AG04450 (cell line): ENCODE results near the gene ZNF474. TPM values are rescaled to one million over a fixed set of nuclear protein-coding genes. Genes with fewer than 3 reads are reported as not detected.

ENCODE experiments used
- CTCF ChIA-PET: fragments of 300-600, 350-600 bp; formaldehyde crosslinking; extraction: SDS; loops from one replicate; lab custom pipeline; 2022; ENCODE audit warnings: antibody characterized with exemption, inconsistent platforms; lab: Charles Lee
- POLR2A ChIA-PET: fragments of 350-600 bp; formaldehyde crosslinking; extraction: SDS; loops from one replicate; lab custom pipeline; 2021; ENCODE audit warnings: antibody characterized with exemption, inconsistent platforms; lab: Yijun Ruan, JAX
- DNase-seq: peaks from one replicate; pipeline ENCODE4 v3.0.0-alpha.2; 2011; ENCODE audit warnings: low read depth, low spot score
- H3K27ac ChIP-seq: one replicate; pipeline ENCODE4 v1.5.1; 2012; ENCODE audit warnings: low read depth, low read length, control low read depth
- H3K27me3 ChIP-seq: one replicate; pipeline ENCODE4 v1.6.0; 2012; ENCODE audit warnings: low read length; ENCODE audit not compliant: control insufficient read depth, insufficient read depth
- H3K4me3 ChIP-seq: 2 replicates; pipeline ENCODE4 v1.5.1; 2011; ENCODE audit warnings: mild to moderate bottlenecking, low read depth, low read length, control low read depth
- H3K9me3 ChIP-seq: 2 replicates; pipeline ENCODE4 v1.5.1; 2012; ENCODE audit warnings: low read length; ENCODE audit not compliant: control insufficient read depth, insufficient read depth
- CTCF ChIP-seq: IDR thresholded peaks from 2 replicates; pipeline ENCODE4 v1.5.1; 2011; ENCODE audit warnings: low read depth, low read length, control low read depth, inconsistent platforms
- polyA plus RNA-seq: library from polyadenylated mRNA; depleted of rRNA; stranded (reverse); fragments of >200 nt; gene quantifications from 2 replicates; pipeline ENCODE4 v1.2.3, GENCODE V29; 2011

Gene ZNF474
- polyA plus RNA-seq, 1 experiment = 0.37 TPM

- ChIA-PET POLR2A (no interaction called here), CTCF (interaction anchor here (1.1 to 2.6 kb wide), 2 partner anchors 16 to 24 kb away, joined by 3 to 17 read pairs; no protein-coding TSS in a partner anchor)
- H3K9me3 ChIP-seq = no peaks in the 10 kb centered on the region
Observed at GRCh38 chr5:122172207-122172606, 42.9 kb downstream of the ZNF474 start.

GRCh38 chr5:122173474-122174415, 44.4 kb downstream of the ZNF474 start:
- H3K9me3 ChIP-seq = no peaks in the 10 kb centered on the region
- CTCF ChIA-PET = no interaction called here
- DNase-seq = no peak
- no peak for TF ChIP-seq CTCF
- H3K4me3 ChIP-seq = no peak overlapping the region
- no peak overlapping the region for H3K27ac ChIP-seq
- POLR2A ChIA-PET = no interaction called here
- no peaks in the 10 kb centered on the region for H3K27me3 ChIP-seq

More at GRCh38 chr5:122172207-122172606, 42.9 kb downstream of the ZNF474 start:
- Histone ChIP-seq H3K27me3 (no peaks in the 10 kb centered on the region), H3K4me3 (no peak overlapping the region), H3K27ac (no peak overlapping the region)
- no peak for DNase-seq
- TF ChIP-seq CTCF = no peak

- ChIA-PET CTCF (interaction anchor here (2.4 kb wide), 1 partner anchor 19 kb away, joined by 13 read pairs; no protein-coding TSS in a partner anchor), POLR2A (no interaction called here)
- Histone ChIP-seq H3K27ac (no peak overlapping the region), H3K27me3 (no peaks in the 10 kb centered on the region), H3K4me3 (no peak overlapping the region), H3K9me3 (no peaks in the 10 kb centered on the region)
- no peak for TF ChIP-seq CTCF
- no peak for DNase-seq
Observed at GRCh38 chr5:122175091-122175490, 45.7 kb downstream of the ZNF474 start.

- Histone ChIP-seq H3K4me3 (no peak overlapping the region), H3K27ac (no peak overlapping the region), H3K27me3 (no peaks in the 10 kb centered on the region), H3K9me3 (no peaks in the 10 kb centered on the region)
- no peak for TF ChIP-seq CTCF
- ChIA-PET CTCF (interaction anchor here (1.4 to 2.4 kb wide), 2 partner anchors 20 kb away, joined by 7 to 13 read pairs; no protein-coding TSS in a partner anchor), POLR2A (no interaction called here)
- no peak for DNase-seq
Observed at GRCh38 chr5:122175852-122176251, 46.5 kb downstream of the ZNF474 start.

GRCh38 chr5:122177161-122177560, 47.8 kb downstream of the ZNF474 start:
- Histone ChIP-seq H3K9me3 (no peaks in the 10 kb centered on the region), H3K27me3 (no peaks in the 10 kb centered on the region), H3K4me3 (no peak overlapping the region), H3K27ac (no peak overlapping the region)
- TF ChIP-seq CTCF = no peak
- CTCF ChIA-PET = interaction anchor here (0.6 to 2.4 kb wide), 4 partner anchors 15 to 40 kb away, joined by 3 to 13 read pairs (median 6); no protein-coding TSS in a partner anchor
- POLR2A ChIA-PET = no interaction called here
- DNase-seq = no peak
